Activated CD4-positive, alpha-beta T cell treated with anti-CD3 and anti-CD28 coated beads, Interleukin-2, amount 50 U/mL, for 24 hours (primary cell): ENCODE measurements around the gene COA8.
"Not testable (repeated sequence)": the region's sequence is repeated elsewhere in the genome, so short reads cannot be mapped to it uniquely, and the experiment has no call there.

Source experiments
- DNase-seq, 2 donors: peaks; one replicate each; pipeline ENCODE4 v3.0.0-alpha.2; 2020; ENCODE audit warnings: low read depth in 1 of 2, low spot score in 1 of 2

Gene COA8

GRCh38 chr14:103568952-103569351 is 6.2 kb downstream of the COA8 start:
- DNase-seq: no peak

GRCh38 chr14:103569408-103569807 is 6.6 kb downstream of the COA8 start:
- DNase-seq: no peak

- DNase-seq: no peak
Measured at GRCh38 chr14:103574104-103574503, 11.3 kb downstream of the COA8 start.

- DNase-seq: no peak
Measured at GRCh38 chr14:103574707-103575285, 12.0 kb downstream of the COA8 start.

- no peak for DNase-seq
Measured at GRCh38 chr14:103576371-103577024, 13.7 kb downstream of the COA8 start.

- DNase-seq: no peak
Measured at GRCh38 chr14:103578401-103579075, 15.8 kb downstream of the COA8 start.

- no peak for DNase-seq
Measured at GRCh38 chr14:103581206-103581605, 18.4 kb downstream of the COA8 start.

GRCh38 chr14:103581954-103582703 is 19.4 kb downstream of the COA8 start:
- DNase-seq: no peak

- DNase-seq: no peak
Measured at GRCh38 chr14:103584326-103584915, 21.7 kb downstream of the COA8 start.

- DNase-seq: no peak
Measured at GRCh38 chr14:103593577-103593976, 30.8 kb downstream of the COA8 start.

- no peak for DNase-seq
Measured at GRCh38 chr14:103594265-103594664, 31.5 kb downstream of the COA8 start.

GRCh38 chr14:103597623-103598377 is 35.0 kb downstream of the COA8 start:
- no peak for DNase-seq

- DNase-seq: no peak
Measured at GRCh38 chr14:103600503-103600902, 37.7 kb downstream of the COA8 start.

- DNase-seq: no peak
Measured at GRCh38 chr14:103604620-103605019, 41.9 kb downstream of the COA8 start.

- DNase-seq: peak in 1 of 2 donors; percentile 8
Measured at GRCh38 chr14:103606963-103607668, 44.4 kb downstream of the COA8 start.

- no peak for DNase-seq
Measured at GRCh38 chr14:103607822-103608221, 45.1 kb downstream of the COA8 start.

GRCh38 chr14:103609081-103609480 is 46.3 kb downstream of the COA8 start:
- not testable (repeated sequence) for DNase-seq

GRCh38 chr14:103611215-103611614 is 48.5 kb downstream of the COA8 start:
- no peak for DNase-seq

GRCh38 chr14:103613517-103613916 is 50.8 kb downstream of the COA8 start:
- no peak for DNase-seq
